NCI-H187 (cell line): ENCODE results near the gene EIF2B1.
"Not testable (repeated sequence)": the region's sequence is repeated elsewhere in the genome, so short reads cannot be mapped to it uniquely, and the experiment has no call there.

ENCODE experiments used
- DNase-seq, 2 experiments: peaks; one replicate each; lab custom pipeline; 2025; lab: John Stamatoyannopoulos, UW

The EIF2B1 gene

GRCh38 chr12:123617580-123617979 is 15.9 kb downstream of the EIF2B1 start:
- no peak for DNase-seq

DNA sequence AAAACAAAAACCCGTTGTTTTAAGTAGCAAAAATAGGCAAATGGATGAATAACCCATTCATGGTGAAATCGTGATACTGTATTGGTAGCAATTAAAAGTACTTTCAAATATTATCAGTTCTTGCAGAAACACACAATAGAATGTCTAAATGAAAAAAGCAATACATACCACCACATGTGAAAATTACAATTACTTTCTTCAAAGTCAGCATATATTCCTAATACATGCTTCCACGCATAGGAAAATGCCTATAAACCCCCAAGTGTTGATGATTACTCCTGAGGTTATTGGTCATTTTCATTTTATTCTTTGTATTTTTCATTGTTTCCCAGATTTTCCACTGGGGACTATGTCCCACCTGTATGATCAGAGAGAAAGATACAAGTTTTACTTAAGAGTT is 16.3 kb downstream of the EIF2B1 start:
- no peak for DNase-seq

DNA sequence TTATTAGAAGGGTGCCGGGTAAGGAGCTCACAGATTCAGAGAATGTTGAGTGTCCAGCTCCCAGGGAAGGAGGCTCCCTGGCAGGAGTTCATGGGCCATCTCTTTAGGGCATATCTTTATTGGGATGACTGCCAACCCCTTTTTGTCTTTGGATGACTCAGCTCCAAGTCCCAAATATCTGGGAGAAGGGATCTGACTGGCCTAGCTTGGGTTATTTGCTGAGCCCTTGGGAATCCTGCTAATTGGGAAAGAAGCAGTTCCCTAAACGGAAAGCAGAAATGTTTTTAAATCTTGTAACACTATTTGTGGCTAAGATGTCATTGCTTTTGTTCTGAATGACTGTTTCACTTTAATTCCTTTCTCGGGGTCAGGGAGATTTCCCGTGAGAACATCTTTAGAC is 19.0 kb downstream of the EIF2B1 start:
- DNase-seq, result no peak

- DNase-seq, result no peak
Observed at GRCh38 chr12:123614110-123614509, 19.4 kb downstream of the EIF2B1 start.

- DNase-seq, result no peak
Observed at GRCh38 chr12:123608182-123608581, 25.3 kb downstream of the EIF2B1 start.

- DNase-seq, result no peak
Observed at GRCh38 chr12:123607756-123608155, 25.7 kb downstream of the EIF2B1 start.

DNA sequence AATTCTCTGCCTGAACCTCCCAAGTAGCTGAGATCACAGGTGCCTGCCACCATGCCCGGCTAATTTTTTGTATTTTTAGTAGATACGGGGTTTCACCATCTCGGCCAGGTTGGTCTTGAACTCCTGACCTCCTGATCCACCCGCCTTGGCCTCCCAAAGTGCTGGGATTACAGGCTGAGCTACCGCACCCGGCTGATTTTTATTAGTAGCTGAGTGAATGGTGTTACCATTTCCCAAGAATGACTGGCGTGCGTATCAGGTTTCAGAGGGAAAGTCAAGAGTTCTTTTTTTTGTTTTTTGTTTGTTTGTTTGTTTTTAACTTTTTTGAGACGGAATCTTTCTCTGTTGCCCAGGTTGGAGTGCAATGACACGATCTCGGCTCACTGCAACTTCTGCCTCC is 30.0 kb downstream of the EIF2B1 start:
- DNase-seq, result not testable (repeated sequence)

DNA sequence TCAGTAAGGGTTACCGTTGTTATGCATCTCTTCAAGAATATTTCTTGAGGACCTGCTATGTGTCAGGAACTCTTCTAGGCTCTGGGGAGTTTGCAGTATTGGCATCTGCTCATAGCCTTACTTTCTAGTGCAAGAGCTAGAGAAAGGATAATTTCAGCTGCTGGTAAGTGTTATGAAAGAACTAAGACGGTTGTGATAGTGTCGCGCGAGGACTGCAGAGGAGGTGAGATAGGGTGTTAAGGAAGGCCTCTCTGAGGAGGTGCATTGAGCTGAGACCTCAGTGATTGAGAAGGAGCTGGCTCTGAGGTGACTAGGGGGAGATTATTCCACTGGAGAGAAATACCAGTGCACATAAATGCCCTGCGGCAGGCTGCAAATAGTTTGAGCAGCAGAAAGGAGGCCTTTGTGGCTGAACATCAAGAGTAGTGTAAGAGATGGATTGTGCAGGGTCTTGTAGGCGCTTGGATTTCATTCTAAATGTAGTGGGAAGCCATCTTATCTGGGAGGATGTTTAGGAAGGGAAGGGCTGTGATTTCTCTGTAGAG is 30.8 kb downstream of the EIF2B1 start:
- DNase-seq, result no peak

DNA sequence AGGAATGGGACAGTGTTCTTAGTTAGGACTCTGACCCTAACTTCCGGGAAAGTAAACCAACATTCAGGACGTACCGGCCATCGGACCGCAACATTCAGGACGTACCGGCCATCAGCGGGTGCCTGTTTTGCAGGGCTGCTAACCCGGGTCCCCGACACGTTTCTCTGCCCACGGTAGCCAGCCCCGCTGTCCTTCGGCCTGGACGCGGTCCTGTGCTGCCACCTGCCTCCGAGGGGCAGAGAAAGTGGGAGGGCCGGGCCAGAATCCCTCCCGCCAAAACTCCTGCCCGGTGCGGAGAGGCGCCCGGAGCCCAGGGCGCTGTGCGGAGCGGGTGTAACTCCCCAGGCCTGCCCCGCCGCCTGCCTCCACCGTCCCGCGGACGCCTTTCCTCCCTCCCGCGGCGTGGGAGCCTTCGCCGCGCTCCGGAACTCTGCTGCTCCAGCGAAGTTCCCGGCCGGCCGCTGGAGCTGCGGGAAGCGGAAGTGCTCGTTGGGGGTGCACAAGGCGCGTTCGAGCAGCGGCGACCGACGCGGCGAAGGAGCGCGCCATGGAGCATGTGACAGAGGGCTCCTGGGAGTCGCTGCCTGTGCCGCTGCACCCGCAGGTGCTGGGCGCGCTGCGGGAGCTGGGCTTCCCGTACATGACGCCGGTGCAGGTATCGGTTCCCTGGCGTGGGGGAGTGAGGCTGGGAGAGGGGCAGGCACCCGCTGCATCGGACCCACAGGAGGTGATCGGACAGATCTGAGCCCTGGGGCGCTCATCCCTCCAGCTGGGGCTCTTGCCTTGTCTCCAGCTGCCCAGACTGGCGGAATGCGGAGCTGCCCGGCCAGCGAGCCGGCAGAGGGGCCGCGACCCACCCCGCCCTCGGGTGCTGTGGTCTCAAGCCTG is 31.6 kb downstream of the EIF2B1 start, which contains the start of gene DDX55:
Gene DDX55, plus strand, starts transcription at position 498 of the 888 bp plus-strand sequence. Its CDS starts 50 bp downstream, at position 548.
- peak; percentile 80 to 89 for DNase-seq

DNA sequence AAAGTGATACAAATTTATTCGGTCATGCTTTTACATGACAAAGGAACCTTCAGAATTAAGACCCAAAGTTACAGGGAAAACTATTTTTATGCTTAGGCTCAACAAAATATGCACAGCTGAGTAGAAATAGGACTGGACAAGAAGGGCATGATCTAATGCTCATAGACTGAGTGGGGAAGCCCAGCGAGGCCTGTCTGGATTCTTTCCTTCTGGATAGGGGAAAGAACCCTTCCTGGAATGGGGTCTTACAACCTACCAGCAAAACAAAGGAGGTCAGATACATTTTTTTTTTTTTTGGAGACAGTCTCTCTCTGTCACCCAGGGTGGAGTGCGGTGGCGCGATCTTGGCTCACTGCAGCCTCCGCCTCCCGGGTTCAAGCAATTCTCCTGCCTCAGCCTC is 33.8 kb downstream of the EIF2B1 start:
- DNase-seq, result no peak

DNA sequence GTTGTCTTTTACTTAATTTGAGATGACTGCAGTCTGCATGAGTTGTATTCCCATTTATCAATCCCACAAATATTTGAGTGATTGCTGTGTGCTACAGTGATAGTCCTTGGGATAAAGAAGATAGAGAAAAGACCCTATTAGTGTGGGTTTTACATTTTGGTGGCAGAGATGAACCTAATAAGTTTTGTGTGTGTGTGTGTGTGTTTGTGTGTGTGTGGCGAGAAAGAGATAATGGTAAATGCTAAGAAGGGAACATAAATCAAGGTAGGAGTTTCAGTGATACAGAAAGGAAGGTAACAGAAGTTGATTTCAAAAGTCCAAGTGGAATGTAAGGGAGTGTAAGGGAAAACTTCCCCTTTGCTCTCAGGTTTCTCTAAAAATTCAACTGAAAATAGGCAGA is 34.2 kb downstream of the EIF2B1 start:
- no peak for DNase-seq

DNA sequence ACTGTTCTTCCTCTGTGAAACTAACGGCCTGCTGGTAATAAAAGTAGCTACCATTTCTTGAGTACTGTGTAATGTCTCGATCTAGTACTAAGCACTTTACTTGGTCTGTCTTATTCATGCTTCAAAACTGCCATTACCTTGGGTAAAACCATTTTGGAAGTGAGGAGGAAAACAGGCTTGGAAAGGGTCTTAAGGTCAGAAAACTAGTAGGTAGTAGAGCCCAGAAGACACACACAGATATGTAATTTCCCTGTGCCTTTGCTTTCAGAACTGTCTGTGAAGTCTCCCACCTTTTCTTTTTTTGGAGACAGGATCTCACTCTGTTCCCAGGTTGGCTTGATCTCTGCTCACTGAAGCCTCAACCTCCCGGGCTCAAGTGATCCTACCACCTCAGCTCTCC is 35.0 kb downstream of the EIF2B1 start:
- DNase-seq, result no peak

DNA sequence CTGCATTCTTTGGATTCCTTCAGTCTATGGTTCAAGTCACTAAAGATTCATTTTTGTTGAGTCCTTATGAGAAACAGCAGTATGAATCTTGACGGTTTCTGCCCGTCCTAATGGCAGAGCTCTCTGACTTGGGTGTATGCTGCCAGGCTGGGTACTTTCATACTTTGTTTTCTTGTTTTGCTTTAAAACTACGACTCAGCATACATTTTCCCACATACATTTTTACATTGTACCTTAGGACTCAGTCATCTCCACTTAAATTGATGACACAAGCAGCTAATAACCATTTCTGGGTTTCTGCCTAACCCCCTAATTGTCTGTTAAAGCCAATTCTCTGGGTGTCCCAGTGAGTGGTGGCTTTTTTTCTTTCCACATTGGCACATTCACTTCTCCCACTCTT is 36.4 kb downstream of the EIF2B1 start:
- DNase-seq, result no peak

GRCh38 chr12:123595729-123596128 is 37.8 kb downstream of the EIF2B1 start:
- no peak for DNase-seq

- no peak for DNase-seq
Observed at GRCh38 chr12:123591702-123592481, 41.6 kb downstream of the EIF2B1 start.

GRCh38 chr12:123580772-123581171 is 52.7 kb downstream of the EIF2B1 start:
- no peak for DNase-seq

DNA sequence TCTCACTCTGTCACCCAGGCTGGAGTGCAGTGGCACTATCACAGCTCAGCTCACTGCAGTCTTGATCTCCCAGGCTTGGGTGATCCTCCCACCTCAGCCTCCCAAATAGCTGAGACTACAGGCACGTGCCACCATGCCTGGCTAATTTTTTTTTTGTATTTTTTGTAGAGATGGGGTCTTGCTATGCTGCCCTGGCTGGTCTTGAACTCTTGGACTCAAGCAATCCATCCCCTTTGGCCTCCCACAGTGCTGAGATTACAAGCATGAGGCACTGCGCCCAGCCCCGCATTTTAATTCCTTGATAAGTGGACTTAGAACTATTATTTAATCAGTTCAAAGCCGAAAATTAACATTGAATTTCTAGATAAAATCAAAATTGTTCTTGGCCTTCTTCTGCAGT is 54.7 kb downstream of the EIF2B1 start:
- DNase-seq, result not testable (repeated sequence)

DNA sequence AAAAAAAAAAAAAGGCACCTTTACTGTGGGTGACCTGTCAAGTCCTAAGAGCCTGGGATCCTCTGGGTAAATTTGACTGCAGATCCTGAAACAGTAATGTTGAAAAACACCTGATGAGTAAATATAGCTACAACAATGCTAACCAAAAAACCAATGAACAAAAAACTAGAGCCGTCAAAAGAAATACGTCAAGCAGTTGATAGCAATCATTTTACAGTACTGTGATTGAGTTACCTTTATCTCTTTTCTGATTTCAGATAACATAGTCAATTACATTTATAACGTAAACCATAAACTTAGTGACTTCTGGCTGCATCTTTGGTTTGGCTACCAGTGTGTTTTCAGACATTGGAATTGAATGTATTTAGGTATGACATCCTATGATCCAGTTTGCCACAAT is 55.2 kb downstream of the EIF2B1 start:
- no peak for DNase-seq

DNA sequence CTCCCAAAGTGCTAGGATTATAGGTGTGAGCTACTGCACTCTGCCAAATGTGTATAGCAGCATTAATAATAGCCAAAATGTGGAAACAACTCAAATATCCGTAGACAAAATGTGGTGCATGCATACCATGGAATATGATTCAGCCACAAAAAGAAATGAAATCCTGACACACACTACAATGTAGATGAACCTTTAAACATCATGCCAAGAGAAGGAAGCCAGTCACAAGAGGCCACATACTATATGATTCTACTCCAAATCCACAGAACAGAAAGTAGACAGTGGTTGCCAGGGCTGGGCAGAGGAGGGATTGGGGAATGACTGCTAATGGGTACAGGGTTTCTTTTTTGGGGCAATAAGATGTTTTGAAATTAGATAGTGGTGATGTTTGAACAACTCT is 56.9 kb downstream of the EIF2B1 start:
- DNase-seq, result no peak

DNA sequence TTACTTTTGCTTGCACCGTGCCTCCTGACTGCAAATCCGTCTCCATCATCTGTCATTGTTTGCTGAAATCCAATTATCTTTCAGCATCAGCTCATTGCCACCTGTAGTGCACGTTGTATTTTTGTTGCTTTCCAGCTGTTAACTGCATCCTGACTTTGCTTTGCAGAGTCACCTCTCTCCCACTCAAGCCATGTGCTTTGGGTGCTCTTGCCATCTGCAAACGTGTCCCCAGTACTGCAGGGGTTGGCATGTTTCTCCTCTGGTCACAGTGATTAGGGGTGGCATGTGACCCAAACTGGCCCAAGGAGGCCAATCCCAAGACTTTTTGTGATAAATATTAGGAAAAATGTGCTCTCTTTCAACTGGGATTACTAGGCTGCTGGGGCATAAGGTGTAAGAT is 59.6 kb downstream of the EIF2B1 start:
- no peak for DNase-seq

DNA sequence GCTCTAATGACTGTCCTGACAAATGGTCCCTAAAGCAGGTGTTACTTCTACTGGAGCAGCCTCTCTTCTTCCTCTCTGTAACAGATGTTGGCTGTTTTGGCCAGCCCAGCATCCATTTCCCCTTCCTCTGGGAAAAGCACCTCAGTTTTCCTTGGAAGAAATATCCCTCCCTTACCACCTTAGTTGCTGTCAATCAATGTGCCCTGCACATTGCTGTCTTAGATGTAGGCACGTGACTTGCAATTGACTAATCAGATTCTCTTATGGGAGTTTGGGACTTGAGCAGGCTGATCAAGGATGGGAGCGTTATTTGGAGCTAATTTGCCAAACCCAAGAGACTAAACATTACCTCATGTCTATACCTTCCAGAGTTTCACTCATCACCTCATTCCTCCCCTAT is 61.1 kb downstream of the EIF2B1 start:
- DNase-seq, result no peak

DNA sequence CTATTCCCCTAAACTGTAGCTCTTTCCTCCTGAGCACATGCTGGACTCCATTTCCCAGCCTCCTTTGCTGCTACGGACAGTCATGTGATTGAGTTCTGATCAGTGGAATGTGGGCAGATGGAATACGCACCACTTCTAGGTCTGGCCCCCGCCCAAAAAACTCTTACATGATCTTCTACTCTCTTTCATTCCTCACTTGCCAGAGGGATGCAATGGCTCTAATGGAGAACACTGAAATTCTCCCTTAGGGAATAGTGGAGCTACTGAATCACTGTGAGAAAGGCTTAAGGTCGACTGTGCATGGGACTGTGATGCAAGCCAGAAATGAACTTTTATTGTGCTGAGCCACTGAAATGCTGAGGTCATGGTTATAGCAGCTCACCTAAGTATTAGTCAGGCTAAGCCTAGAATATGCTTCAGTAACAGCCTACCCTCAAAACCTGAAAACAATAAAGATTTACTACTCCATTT is 62.1 kb downstream of the EIF2B1 start:
- DNase-seq, result no peak
